OCI-LY1 (cell line): ENCODE measurements around the gene CACNA2D3.

Experiments used
- H2AFZ ChIP-seq: fragments of 200-600 bp; sonication (generic), shearing (Covaris generic); 2 replicates; pipeline ENCODE4 v1.6.0; 2014; ENCODE audit warnings: antibody characterized with exemption, mild to moderate bottlenecking, low read length
- H3F3A ChIP-seq: fragments of 200-600 bp; sonication (generic), shearing (Covaris generic); 2 replicates; pipeline ENCODE4 v1.6.0; 2014; ENCODE audit warnings: mild to moderate bottlenecking, antibody characterized with exemption, low read length, moderate library complexity; ENCODE audit not compliant: insufficient read depth
- H3K27ac ChIP-seq: fragments of 200-600 bp; sonication (generic); 2 replicates; pipeline ENCODE4 v1.5.1; 2014; ENCODE audit warnings: low read length, mixed run types, mild to moderate bottlenecking, low read depth; ENCODE audit not compliant: poor library complexity, severe bottlenecking
- H3K27me3 ChIP-seq: fragments of 200-600 bp; sonication (generic); 2 replicates; pipeline ENCODE4 v1.6.0; 2014; ENCODE audit warnings: antibody characterized with exemption, mild to moderate bottlenecking, low read length, moderate library complexity; ENCODE audit not compliant: insufficient read depth
- H3K36me3 ChIP-seq: fragments of 200-600 bp; sonication (generic); 2 replicates; pipeline ENCODE4 v1.6.1; 2014; ENCODE audit warnings: mild to moderate bottlenecking, antibody characterized with exemption, low read length, moderate library complexity, mixed read lengths; ENCODE audit not compliant: insufficient read depth
- H3K4me1 ChIP-seq: fragments of 200-600 bp; sonication (generic); 2 replicates; pipeline ENCODE4 v1.5.1; 2014; ENCODE audit warnings: mild to moderate bottlenecking, low read length, moderate library complexity; ENCODE audit not compliant: insufficient read depth, severe bottlenecking
- H3K4me2 ChIP-seq: fragments of 200-600 bp; sonication (generic), shearing (Covaris generic); 2 replicates; pipeline ENCODE4 v1.6.1; 2014; ENCODE audit warnings: low read length
- H3K4me3 ChIP-seq: fragments of 200-600 bp; sonication (generic); 2 replicates; pipeline ENCODE4 v1.5.1; 2014; ENCODE audit warnings: low read length, low read depth, mild to moderate bottlenecking, mixed read lengths; ENCODE audit not compliant: poor library complexity, severe bottlenecking
- H3K79me2 ChIP-seq: fragments of 200-600 bp; shearing (Covaris generic); 2 replicates; pipeline ENCODE4 v1.6.1; 2016; ENCODE audit warnings: mixed run types, low read length, mixed read lengths; ENCODE audit not compliant: insufficient read depth
- H3K9ac ChIP-seq: fragments of 200-600 bp; sonication (generic), shearing (Covaris generic); 2 replicates; pipeline ENCODE4 v1.6.1; 2014; ENCODE audit warnings: mild to moderate bottlenecking, low read length, mixed read lengths
- H3K9me2 ChIP-seq: fragments of 200-600 bp; sonication (generic), shearing (Covaris generic); 2 replicates; pipeline ENCODE4 v1.6.1; 2014; ENCODE audit warnings: low read depth, mild to moderate bottlenecking, low read length, mixed read lengths
- H3K9me3 ChIP-seq: fragments of 200-600 bp; shearing (Covaris generic); 2 replicates; pipeline ENCODE4 v1.6.1; 2014; ENCODE audit warnings: low read length, mixed read lengths
- H4K20me1 ChIP-seq: fragments of 200-600 bp; sonication (generic), shearing (Covaris generic); 2 replicates; pipeline ENCODE4 v1.6.0; 2016; ENCODE audit warnings: mild to moderate bottlenecking, low read length; ENCODE audit not compliant: insufficient read depth
- EZH2 ChIP-seq: fragments of 200-600 bp; sonication (generic), shearing (Covaris generic); IDR thresholded peaks from 2 replicates; pipeline ENCODE4 v1.8.0; 2017; ENCODE audit warnings: borderline replicate concordance, mixed run types, mild to moderate bottlenecking, antibody characterized with exemption, low read length, moderate library complexity, mixed read lengths
- TF ChIP-seq, protein P1 (sequence below): fragments of 200-600 bp; sonication (generic), shearing (Covaris generic); IDR thresholded peaks from 2 replicates; pipeline ENCODE4 v1.5.1; 2017; ENCODE audit warnings: mild to moderate bottlenecking, antibody characterized with exemption, low read length, moderate library complexity, mixed read lengths

Gene CACNA2D3

DNA sequence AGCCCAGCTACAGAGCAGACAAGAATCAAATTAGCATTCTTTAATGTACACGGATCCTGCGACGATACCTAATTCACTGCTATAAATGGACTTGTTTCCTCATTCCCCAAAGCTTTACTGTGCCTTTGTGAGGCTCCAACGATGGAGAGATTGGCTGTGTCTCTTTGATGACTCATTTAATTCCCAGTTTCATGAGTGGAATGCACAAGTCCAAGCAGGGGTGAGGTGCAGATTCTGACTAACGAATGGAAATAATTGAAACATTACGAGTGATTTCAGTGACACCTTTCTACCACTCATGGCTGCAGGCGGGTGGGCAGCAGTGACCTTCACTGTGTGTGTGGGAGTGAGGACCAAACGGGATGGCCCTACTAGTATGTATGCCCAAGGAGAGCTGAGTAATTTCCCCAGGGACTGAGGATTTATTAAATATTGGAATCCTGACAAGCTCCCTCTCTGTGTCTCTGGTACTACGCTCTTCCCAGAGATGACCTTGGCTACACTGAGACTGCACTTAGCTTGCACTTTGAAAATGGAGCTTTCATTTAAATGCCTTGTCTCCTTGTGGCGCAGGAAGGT, 156.7 kb downstream of the CACNA2D3 start:
- Histone ChIP-seq H3F3A (no peaks in the 10 kb centered on the region), H3K4me3 (no peak overlapping the region), H3K9me3 (no peaks in the 10 kb centered on the region), H3K9me2 (no peaks in the 10 kb centered on the region), H3K4me1 (no peaks in the 10 kb centered on the region), H2AFZ (no peak overlapping the region), H3K27ac (no peak overlapping the region), H3K79me2 (no peaks in the 10 kb centered on the region), H3K36me3 (no peaks in the 10 kb centered on the region), H4K20me1 (no peaks in the 10 kb centered on the region), H3K4me2 (no peak overlapping the region), H3K9ac (no peak overlapping the region), H3K27me3 (no peaks in the 10 kb centered on the region)
- TF ChIP-seq, protein P1, sequence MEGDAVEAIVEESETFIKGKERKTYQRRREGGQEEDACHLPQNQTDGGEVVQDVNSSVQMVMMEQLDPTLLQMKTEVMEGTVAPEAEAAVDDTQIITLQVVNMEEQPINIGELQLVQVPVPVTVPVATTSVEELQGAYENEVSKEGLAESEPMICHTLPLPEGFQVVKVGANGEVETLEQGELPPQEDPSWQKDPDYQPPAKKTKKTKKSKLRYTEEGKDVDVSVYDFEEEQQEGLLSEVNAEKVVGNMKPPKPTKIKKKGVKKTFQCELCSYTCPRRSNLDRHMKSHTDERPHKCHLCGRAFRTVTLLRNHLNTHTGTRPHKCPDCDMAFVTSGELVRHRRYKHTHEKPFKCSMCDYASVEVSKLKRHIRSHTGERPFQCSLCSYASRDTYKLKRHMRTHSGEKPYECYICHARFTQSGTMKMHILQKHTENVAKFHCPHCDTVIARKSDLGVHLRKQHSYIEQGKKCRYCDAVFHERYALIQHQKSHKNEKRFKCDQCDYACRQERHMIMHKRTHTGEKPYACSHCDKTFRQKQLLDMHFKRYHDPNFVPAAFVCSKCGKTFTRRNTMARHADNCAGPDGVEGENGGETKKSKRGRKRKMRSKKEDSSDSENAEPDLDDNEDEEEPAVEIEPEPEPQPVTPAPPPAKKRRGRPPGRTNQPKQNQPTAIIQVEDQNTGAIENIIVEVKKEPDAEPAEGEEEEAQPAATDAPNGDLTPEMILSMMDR: no peak

DNA sequence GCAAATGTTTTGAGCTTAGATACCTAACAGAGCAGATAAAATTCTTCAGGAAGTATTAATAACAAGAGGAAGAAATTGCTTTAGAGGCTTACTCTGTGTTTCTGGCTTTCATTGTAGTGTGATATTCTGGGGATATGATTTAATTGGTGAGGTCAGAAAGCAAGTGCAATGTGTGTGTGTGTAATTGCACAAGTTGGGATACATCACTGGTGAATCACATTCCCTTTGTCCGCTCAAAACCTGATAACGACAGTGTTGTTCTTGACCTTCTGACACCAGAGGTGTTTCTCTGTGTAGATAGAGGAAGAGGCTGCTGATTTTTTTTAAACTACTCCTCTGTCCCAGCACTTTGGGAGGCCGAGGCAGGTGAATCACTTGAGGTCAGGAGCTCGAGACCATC, 161.1 kb downstream of the CACNA2D3 start:
- H3K4me3 ChIP-seq: no peak overlapping the region
- H4K20me1 ChIP-seq: no peaks in the 10 kb centered on the region
- H3K9ac ChIP-seq: no peak overlapping the region
- H3F3A ChIP-seq: no peaks in the 10 kb centered on the region
- no peak overlapping the region for H3K27ac ChIP-seq
- TF ChIP-seq, protein P1: no peak
- TF ChIP-seq EZH2: no peak
- no peak overlapping the region for H3K4me2 ChIP-seq
- no peaks in the 10 kb centered on the region for H3K4me1 ChIP-seq
- H3K36me3 ChIP-seq: no peaks in the 10 kb centered on the region
- H3K79me2 ChIP-seq: no peaks in the 10 kb centered on the region
- H3K27me3 ChIP-seq: no peaks in the 10 kb centered on the region
- H2AFZ ChIP-seq: no peak overlapping the region
- no peaks in the 10 kb centered on the region for H3K9me2 ChIP-seq
- H3K9me3 ChIP-seq: no peaks in the 10 kb centered on the region

DNA sequence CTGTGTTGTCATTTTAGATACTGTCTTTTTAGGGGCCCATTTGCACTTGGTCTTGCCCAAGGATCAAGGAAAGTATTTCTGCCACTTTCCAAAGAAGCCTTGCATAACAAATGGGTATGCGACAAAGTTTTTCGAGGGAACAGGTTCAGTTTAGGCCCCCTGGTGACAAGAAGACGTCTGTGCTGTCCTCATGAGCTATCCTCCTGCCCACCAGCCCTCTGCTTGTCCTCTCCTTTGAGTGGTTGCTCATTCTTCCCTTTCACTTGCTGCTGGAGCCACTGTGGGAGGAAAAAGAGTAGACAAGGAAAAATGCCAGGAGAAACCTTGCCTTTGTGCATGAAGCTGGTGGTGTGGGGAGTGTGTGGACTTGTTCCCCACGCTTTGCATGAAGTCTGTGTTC, 171.9 kb downstream of the CACNA2D3 start:
- Histone ChIP-seq H3K27me3 (no peaks in the 10 kb centered on the region), H3K4me3 (no peak overlapping the region), H3K9me3 (no peaks in the 10 kb centered on the region), H3K27ac (no peak overlapping the region), H3K9ac (no peak overlapping the region), H3K4me2 (no peak overlapping the region), H3F3A (no peaks in the 10 kb centered on the region), H2AFZ (no peak overlapping the region), H4K20me1 (no peaks in the 10 kb centered on the region), H3K4me1 (no peaks in the 10 kb centered on the region), H3K9me2 (no peaks in the 10 kb centered on the region), H3K36me3 (no peaks in the 10 kb centered on the region), H3K79me2 (no peaks in the 10 kb centered on the region)
- no peak for TF ChIP-seq EZH2
- TF ChIP-seq, protein P1: peak; percentile 24
